Measurements from ENCODE around the gene CDCA5.
A peak's percentile ranks its signal among the peaks of the same experiment; 100 is the strongest.

Gene CDCA5

DNA sequence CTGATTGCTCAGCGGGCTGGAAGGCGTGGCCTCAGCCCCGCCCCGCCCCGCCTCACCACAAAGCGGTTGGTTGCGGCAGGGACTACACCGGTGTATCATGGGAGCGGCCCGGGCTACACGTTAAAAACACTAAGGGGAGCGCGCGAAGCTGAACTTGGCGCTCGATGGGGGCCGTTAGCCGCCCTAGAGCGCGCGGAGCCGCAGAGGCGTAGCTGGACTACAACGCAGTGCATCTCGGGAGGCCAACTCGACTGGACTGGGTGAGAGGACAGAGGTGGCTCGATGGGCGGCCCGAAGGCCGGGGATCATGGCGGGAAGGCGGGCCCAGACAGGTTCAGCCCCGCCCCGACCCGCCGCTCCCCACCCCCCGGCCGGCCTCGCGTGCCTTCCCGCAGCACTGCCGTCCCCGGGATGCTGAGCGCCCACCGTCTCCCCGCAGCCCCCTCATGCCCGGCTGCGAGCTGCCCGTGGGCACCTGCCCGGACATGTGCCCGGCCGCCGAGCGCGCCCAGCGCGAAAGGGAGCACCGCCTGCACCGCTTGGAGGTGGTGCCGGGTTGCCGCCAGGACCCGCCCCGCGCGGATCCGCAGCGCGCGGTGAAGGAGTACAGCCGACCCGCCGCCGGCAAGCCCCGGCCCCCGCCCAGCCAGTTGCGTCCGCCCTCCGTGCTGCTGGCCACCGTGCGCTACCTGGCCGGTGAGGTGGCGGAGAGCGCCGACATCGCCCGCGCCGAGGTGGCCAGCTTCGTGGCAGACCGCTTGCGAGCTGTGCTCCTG lies 42.8 kb downstream of the CDCA5 start, which contains the start of gene SAC3D1:
Gene SAC3D1, plus strand, starts transcription at position 364 of the 776 bp plus-strand sequence. Its CDS starts 83 bp downstream, at position 447.
- peak; percentile 89 for DNase-seq

DNA sequence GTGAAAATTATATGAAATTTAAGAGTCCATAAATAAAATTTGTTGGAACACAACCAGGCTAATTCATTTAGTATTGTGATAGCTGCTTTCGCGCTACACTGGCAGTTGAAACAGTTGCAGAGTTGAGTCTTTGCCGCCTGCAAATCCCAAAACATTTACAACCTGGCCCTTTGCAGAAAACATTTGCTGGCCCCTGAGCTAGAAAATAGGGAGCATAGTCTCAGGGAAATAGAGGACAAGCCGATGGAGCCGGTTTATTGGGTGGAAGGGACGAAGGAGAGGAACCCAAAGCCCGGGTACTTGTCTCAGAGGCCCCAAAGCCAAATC lies 43.4 kb downstream of the CDCA5 start:
- DNase-seq: no peak

DNA sequence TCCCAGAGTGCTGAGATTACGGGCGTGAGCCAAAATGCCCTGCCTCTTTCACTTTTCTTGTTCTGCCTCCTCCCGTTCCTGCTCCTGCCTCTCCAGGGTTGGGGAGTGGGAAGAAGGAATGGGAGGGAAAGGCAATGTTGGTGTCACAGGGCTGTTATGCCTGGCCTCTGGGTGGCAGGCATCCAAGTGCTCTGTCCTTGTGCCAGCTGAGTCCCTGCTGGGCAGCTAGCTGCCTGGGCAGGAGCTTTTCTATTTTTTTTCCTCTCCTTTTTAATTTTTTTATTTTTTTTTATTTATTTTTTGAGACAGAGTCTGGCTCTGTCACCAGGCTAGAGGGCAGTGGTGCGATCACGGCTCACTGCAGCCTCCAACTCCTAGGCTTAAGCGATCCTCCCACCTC lies 46.9 kb downstream of the CDCA5 start:
- no peak for DNase-seq

DNA sequence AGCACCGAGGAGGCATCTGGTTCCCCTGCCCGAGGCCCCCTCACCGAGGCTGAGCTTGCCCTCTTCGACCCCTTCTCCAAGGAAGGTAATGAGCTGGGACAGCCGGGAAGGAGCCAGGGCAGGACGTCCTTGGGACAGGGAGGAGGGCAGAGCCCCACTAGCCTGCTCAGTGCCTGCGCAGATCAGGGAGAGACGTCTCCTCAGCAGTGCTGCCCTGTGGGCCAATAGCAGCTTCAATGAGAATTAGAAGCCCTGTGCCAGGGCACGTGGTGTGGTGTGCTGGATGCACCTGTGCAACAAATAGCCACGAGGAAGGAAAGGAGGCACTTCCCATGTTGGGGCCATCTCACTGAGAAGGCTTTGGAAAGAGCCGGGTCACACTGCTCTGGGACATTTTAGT lies 48.3 kb downstream of the CDCA5 start:
- DNase-seq: no peak

- DNase-seq: no peak
Measured at GRCh38 chr11:65034423-65034822, 49.4 kb downstream of the CDCA5 start.

GRCh38 chr11:65032216-65032615 lies 51.6 kb downstream of the CDCA5 start:
- DNase-seq: no peak
